GM18526 (cell line): ENCODE measurements around the gene TANGO2.

Source experiments
- POLR2A ChIP-seq: IDR thresholded peaks from 3 replicates; pipeline ENCODE4 v1.6.1; 2011; ENCODE audit not compliant: insufficient read length; ENCODE audit errors: extremely low read depth

The TANGO2 gene

GRCh38 chr22:20080776-20081654, 60.1 kb downstream of the TANGO2 start:
- no peak for TF ChIP-seq POLR2A

GRCh38 chr22:20083157-20083890, 62.4 kb downstream of the TANGO2 start:
- TF ChIP-seq POLR2A: no peak

- TF ChIP-seq POLR2A: no peak
These were observed 63.1 kb downstream of the TANGO2 start for GRCh38 chr22:20083891-20084546.

GRCh38 chr22:20084547-20085413, 63.9 kb downstream of the TANGO2 start:
- TF ChIP-seq POLR2A: no peak

GRCh38 chr22:20085651-20086050, 64.7 kb downstream of the TANGO2 start:
- TF ChIP-seq POLR2A: no peak

GRCh38 chr22:20086101-20086599, 65.2 kb downstream of the TANGO2 start:
- no peak for TF ChIP-seq POLR2A

GRCh38 chr22:20086763-20087162, 65.9 kb downstream of the TANGO2 start:
- no peak for TF ChIP-seq POLR2A

- no peak for TF ChIP-seq POLR2A
These were observed 66.7 kb downstream of the TANGO2 start for GRCh38 chr22:20087319-20088262.

GRCh38 chr22:20088263-20088648, 67.3 kb downstream of the TANGO2 start:
- TF ChIP-seq POLR2A: no peak

- TF ChIP-seq POLR2A: no peak
These were observed 68.5 kb downstream of the TANGO2 start for GRCh38 chr22:20089226-20089976.

GRCh38 chr22:20089977-20090729, 69.2 kb downstream of the TANGO2 start:
- TF ChIP-seq POLR2A: no peak

- TF ChIP-seq POLR2A: no peak
These were observed 69.9 kb downstream of the TANGO2 start for GRCh38 chr22:20090730-20091240.
